GM19025 (cell line): ENCODE measurements around the gene TIMM21.
A peak's percentile ranks its signal among the peaks of the same experiment; 100 is the strongest.

Experiments used
- ATAC-seq: cut with Tn5 transposase; IDR thresholded peaks from one replicate; pipeline ENCODE4 v1.9.1; 2021; ENCODE audit warnings: mild to moderate bottlenecking, low read depth, moderate library complexity; ENCODE audit not compliant: unreplicated experiment

The TIMM21 gene, protein sequence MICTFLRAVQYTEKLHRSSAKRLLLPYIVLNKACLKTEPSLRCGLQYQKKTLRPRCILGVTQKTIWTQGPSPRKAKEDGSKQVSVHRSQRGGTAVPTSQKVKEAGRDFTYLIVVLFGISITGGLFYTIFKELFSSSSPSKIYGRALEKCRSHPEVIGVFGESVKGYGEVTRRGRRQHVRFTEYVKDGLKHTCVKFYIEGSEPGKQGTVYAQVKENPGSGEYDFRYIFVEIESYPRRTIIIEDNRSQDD

DNA sequence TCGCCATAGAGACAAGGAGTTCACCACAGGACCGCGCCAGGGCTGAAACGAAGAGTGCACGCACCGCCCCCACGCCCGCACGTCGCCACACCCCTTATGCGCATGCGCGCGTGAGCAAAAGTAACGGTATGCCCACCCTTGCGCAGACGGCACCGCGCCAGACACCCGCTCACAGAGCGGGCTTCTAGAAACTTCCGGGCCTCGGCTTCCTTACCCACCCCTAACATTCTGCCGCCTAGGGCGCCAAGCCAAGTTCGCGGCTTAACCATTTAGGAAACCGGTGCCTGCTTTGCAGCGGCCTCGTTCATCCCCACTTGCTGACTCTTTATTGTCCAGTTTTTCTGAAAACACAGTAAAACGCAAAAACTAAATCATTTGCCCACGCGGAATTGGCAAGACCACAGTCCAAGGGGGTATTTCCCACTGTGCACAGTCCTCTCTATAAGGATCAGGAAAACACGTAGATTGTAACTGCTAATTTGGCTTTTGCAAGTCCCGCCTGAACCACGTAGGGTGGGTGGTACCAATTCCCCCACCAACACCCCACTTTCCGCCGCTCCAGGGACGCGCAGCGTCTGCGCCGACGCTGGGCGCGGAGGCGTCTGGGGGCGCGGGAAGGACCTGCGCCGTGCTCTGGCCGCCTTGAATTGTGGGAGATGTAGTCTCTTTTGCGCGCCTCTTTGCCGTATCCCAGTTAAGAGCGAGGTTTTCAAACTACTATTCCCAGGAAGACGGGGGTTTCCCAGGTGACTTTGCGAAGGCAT lies at the start of gene TIMM21, which contains the start of gene FBXO15:
TSS of gene TIMM21 (plus strand) at position 745 of the 764 bp plus-strand sequence. CDS start 286 bp downstream, outside the sequence.
TSS of gene FBXO15 (minus strand) at position 56 of the 764 bp plus-strand sequence. CDS start at position 7, 49 bp downstream.
- ATAC-seq = peak; percentile 86

DNA sequence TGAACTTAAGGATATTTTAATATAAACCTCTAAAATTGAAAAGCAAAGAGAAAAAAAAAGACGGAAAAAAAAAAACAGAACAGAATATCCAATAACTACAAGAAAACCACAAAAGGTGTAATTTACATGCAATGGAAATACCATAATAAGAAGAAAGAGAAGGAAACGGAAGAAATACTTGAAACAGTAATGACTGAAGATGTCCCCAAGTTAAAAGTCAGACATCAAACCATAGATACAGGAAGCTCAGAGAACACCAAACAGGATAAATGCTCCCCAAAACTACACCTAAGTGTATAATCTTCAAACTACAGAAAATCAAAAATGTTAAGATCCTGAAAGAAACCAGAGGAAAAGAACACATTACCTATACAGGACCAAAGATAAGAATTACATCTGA lies 39.9 kb upstream of the TIMM21 start:
- ATAC-seq = no peak

DNA sequence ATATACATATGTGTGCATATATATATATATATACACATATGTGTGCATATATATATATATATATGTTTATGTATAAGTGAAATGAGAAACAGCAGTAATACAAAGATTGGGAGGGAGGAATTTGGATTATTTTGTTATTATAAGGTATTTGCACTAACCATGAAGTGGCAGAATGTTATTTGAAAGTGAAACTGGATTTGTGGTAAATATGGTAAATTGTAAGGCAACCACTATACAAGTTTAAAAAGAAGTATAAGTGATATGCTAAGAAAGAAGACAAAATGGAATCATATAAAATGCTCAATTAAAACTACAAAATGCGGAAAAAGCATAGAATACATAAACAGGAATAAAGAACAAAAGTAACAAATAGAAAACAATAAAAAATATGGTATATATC lies 38.2 kb upstream of the TIMM21 start:
- ATAC-seq = no peak

DNA sequence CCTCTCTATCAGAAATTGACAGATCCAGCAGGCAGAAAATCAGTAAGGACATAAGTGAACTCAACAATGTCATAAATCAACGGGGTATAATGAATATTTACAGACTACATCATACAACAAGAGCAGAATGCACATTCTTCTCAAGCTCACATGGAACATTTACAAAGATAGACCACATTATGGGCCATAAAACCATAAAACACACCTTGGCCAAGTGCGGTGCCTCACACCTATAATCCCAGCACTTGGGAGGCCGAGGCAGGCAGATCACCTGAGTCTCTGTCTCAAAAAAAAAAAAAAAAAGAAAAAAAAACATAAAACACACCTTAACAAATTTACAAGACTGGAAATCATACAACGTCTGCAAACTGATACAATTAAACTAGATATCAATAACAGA lies 37.3 kb upstream of the TIMM21 start:
- no peak for ATAC-seq

DNA sequence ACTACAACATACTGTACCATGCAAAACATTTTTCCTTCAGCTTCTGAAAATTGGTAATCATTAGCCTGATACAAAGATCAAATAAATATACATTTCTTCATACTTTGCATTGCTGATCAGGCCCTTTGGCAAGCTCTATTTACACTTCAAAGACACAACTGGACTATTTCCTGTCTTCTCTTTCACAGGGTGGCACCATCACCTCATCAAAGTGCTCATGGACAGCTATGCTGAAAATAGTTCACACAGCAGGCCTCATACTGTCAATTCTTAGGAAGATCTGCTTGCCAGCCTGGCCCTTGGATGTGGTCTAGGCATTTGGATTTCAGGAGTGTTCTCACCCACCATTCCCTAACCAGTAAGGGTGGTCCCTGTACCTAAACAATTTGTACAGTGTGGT lies 34.6 kb upstream of the TIMM21 start:
- no peak for ATAC-seq

DNA sequence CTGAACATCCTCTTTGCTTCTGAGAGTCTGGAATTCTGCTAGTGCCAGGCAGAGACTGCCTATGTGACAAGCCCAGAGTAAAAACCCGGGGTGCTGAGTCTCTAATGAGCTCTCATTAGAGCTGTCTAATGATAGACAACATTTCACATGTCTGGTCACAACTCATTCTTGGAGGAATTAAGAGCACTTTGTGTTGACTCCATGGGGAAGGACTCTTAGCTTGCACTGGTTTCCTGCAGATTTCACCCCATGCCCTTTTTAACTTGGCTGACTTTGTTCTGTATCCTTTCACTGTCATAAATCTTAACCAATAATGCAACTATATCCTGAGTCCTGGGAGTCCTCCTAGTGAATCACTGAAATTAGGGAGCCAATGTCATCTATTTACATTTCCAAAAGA lies 34.2 kb upstream of the TIMM21 start:
- ATAC-seq = no peak

DNA sequence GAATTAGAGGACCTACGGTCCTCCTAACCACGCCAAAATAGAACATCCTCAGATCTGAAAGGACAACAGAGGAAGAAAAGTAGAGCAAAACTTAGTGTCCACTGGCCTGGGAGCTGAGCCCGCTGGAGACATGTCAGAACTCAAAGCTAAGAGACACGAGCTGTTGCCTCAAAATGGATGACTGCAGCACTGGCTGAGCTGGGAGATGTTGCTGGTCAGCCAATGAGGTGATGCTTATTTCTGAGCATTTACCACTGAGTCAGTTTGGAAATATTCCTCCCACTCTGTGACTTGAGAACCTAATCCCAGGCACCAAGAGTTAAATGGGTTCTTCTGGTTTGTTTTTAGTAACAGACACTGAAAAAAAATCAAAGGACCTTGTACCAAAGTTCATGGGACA lies 33.3 kb upstream of the TIMM21 start:
- ATAC-seq = no peak

DNA sequence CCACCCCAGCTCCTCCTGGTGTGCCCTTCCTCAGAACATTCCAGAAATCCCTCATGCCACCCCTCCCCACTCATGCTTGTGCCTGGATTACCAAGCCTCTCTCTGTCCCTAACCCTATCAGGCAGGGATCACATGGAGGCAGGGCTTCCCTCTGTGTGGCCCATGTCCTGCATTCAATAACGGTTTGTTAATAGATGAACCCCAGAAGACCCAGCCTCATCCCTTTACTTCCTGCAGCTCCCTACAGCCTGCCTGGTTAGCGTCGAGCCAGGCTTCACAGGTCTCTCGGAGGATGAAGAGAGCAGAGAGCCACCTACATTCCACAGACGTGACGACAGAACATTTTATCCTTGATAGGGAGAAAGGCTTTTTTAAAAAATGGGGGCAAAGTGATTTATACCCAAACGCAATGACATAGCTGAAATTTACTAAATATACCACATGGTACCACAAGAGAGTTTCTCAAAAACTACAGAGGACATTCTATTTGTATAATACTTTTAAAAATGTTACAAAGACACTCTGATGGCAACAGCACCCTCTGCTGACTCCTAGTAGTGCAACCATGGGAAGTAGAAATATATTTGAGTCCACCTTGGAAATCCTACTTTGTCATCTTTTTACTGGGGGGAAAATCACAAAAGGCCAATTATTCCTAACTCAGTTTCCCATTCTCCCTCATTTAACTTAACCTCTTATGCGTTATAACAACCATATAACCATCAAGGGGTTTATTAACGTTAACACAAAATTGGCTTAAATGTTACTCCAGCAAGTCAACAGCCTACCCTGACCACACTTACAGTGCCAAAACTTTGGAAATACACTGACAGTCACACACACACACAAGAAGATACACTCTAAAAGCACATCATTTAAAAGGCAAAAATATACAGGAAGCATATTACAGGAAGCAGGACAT lies 31.4 kb upstream of the TIMM21 start:
- no peak for ATAC-seq

DNA sequence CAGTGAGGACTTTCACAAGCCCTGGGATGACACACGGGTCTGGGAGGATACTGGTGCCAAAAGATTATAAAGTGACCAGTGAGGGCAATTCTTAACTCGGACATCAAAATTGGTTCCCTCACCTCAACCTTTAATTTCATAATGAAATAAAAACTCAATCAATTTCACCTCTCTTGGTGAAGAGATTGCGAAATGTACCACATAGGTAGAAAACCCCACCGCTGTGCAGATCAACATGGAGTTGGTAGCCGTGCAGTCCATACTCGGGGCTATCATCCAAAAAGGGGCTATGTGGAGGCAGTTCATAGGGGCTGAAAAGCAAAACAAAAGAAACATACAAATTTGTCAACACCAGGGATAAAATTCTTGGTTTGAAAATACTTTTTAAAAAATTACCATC lies 25.1 kb upstream of the TIMM21 start:
- ATAC-seq = no peak

DNA sequence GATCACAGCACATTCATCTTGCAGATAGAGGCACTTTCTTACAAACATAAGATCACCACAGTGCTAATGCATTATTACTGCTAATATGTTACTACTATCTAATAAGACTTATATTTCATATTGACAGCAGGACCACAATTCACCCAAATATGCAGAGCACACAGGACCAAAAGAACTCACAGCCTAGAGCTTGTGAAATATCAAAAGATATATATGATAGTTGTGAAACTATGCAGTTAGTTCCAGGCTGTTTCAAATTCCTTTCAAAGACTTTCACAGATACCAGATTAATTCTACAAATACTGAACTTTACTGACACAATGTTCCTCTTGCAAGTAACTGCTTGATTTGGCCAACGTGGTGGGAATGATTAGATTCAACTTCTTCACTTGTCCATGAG lies 23.7 kb upstream of the TIMM21 start:
- ATAC-seq = no peak

DNA sequence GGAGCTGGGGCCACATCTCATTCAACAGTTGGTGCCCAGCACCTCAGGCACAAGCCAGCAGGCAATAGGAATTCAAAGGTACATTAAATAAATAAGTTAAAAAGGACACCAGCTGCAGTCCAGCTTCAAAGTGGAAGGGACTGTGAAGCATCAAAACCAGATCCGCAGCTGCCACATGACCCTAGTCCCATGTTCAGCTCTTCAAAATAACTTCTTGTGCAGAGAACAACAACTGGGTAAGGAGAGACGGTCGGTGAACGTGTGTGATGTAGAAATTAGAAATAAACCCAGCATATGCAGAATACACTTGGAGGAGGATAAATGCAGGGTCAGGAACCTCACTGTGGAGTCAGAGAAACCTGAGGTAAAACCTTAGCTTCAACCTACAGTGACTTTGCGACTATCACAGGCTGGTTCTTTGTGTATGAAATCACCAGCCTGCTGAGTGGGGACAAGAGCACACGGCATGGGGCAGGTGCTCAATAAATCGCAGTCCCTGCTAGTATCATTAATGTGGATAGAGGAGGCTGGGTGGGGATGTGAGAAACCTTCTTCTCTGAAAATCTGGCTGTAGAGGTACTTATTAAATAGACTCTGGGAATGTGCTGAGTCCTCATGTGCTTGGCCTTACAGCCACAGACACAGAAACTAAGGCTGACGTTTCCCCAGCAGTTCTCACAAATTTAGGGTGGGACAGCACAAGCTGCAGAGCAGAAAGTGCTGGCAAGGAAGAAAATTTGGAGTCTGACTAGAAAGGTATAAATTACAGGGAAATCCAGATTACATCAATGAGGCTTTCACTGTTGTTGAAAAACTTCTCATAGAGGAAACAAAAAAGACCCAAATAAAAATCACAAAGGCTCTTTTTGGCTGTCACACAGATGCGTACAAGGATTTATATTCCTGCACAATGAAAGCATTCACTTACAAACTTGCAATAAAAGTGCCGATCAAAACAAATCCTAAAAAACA lies 21.4 kb upstream of the TIMM21 start:
- ATAC-seq = no peak

DNA sequence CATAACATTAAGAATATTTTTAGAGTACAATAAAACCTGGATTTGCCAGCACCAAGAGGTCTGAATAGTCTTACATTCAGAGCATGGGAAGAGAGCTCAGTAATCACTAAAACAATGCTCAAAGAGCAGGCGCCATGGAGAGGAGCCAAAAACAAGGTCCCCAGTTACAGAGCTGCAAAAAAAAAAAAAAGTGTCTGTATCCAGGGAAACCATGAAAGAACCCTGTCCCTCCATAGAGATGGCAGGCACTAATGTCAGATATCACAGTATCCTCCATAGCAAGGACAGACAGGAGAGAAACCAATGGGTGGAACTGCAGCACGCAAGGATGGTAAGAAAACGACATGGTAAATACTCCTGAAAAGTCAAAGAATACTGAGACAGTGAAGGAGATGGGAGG lies 20.2 kb upstream of the TIMM21 start:
- no peak for ATAC-seq

DNA sequence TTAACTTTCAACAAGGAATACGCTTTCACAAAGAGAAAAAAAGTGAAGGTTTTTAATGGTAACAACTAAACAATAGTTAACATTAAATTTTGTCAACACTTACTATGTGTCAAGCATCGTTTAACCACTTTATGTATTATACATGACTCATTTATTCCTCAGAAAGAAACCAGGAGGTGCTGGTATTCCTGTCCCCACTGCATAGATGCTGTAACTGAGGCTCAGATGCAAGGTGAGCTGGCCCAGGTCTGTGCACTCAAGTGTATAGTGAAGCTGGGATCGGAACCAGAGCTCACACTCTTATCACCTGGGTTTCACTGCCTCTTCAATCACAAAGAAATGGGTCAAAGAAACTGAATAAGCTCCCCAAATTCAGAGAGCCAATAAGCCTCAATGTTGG lies 17.2 kb upstream of the TIMM21 start:
- ATAC-seq = no peak

DNA sequence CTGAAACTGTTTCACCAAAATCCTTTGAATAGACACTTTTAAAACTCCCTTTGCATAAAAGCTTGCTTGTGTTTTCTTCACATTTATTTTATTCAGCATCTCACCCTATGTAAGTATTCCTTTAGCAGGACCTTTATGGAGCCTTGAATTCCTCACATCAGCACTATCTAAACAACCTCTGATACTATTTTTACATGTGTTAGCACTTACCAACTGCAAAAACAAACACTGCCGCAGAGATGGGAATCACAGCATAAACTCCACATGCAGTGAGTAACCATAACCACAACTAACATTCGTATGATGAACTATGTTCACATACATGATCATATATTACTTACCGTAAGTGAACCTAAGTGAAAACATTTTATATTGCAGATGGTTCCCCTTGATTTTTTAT lies 16.1 kb upstream of the TIMM21 start:
- no peak for ATAC-seq

DNA sequence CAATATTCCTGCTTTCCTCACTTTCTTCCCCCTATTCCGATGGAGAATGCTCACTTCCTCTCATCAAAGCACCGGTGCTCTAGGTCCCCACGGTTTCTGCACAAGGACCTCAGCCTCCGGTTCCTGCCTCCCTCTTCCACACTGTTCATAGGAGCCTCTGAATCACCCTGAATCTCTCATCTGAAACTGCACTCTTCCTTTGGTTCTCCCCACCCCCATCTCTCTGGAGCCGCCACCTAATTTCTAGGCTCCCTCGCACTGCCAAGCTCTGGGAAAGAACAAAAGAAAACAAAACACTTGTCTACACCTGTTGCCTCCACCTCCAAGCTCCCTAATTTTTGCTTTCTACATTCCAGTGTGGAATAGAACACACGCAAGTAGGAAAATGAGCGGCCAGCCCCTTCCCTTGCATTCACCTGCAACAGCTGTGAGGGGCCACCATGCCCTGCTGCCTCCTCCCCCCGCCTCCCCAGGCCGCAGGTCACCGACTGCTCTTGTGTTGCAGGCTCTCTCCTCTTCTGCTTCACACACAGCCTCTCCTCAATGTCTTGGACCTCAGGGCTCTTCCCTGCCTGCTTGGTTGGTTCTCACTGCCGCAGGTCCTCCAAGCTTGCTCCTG lies 10.3 kb upstream of the TIMM21 start:
- no peak for ATAC-seq

DNA sequence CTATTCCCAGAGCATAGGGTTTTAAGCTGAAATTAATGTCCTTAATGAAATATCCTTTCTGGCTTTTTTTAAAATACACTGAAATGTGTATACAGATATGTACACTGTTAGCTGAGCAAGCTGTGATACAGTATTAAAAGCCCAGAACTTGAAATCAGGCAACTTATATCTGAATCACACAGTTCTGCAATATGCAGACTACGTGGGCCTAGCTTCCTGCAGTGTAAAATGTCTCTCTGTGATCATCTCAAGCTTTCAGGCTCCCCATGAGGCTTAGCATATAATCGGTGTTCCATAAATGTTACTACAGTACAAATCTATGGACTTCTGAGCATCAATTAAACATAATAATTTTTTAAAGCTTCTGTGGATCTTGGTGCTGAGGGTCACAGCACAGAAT lies 8.9 kb upstream of the TIMM21 start:
- no peak for ATAC-seq

DNA sequence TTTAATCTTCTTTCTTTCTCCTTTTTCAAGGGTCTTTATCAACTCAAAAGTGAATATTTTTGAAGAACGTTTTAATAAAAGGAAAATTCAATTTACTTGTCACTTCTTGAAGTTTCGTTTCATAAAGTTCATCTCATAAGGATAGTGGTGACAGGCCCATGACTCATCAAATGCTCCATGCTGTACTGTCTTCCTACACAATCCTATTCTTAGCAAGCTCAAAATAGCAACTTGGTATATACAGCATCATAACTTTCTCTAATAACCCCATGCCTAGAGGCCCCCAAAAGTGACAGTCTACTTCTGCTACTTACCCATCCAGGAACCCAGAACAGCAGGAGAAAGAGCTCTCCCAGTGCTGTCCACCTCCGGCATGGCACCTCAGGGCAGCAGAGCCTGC lies 8.4 kb upstream of the TIMM21 start:
- ATAC-seq = no peak

DNA sequence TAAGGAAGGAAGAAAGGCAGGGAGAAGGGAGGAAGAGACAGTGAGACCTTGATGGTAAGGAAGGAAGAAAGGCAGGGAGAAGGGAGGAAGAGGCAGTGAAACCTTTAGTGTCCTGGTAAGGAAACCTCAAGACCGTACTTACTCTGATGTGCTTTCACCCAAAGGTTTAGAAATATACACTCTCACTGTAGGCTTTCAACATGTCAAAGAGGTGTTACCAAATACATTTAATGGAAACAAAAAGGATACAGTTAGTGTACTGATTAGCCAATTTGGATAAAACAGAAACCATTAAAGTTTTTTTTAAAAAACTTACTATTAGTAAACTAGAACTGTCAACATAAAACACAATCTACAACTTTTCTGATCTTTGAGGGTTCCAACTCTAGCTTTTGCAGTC lies 7.7 kb upstream of the TIMM21 start:
- no peak for ATAC-seq

DNA sequence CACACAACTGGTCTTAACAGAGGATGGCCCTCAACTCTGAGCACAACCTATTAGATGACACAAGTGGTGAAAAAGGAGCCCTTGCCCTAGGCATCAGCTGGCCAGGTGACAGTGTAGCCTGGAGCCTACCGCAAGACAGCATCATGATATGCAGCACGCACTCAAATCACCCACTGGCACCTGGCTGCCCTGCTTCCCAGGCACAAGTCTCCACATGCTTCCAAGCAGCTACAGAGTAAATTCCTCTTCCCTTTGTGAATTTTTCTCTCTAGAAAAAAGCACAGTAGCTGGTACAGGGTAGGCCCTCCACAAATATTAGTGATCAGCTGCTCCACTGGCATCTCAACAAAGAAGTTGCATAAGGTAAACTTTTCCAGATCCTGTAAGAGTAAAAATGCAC lies 6.7 kb upstream of the TIMM21 start:
- ATAC-seq = no peak

DNA sequence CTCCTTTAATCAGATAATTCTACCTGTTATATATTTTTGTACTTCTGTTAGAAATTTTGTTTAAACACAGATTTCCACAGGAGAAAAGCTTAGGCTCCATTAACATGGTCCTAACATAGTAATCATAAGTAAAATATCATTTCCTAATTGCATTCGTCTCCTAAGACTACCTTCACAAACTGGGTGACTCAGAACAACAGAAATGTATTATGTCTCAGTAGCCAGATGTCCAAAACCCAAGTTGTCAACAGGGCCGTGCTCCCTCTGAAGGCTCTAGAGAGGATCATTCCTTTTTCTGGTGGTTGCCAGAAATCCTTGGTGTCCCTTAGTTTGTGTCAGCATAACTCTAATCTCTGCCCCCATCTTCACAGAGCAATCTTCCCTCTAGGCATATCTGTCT lies 6.1 kb upstream of the TIMM21 start:
- no peak for ATAC-seq
